ENCODE results near the gene DPEP1. TPM values are rescaled to one million over a fixed set of nuclear protein-coding genes. Genes with fewer than 3 reads are reported as not detected.

Gene DPEP1
- total RNA-seq, 2 experiments from 2014 or later: not detected

GRCh38 chr16:89605186-89605970 lies 8.1 kb upstream of the DPEP1 start:
- Mint-ChIP-seq H3K27me3 (ENCODE audit: low read depth) (no peaks in the 10 kb centered on the region), H3K4me1 (ENCODE audit: low read depth) (peaks cover 12% of the 10 kb centered on the region), H3K36me3 (ENCODE audit: low read depth) (no peaks in the 10 kb centered on the region), H3K4me3 (no peak overlapping the region), H3K9me3 (no peaks in the 10 kb centered on the region), H3K27ac (no peak overlapping the region)
- DNase-seq: no peak
- intact Hi-C loops (cut with micrococcal nuclease): no loop called here
- CTCF ChIA-PET: no interaction called here

- intact Hi-C loops (cut with micrococcal nuclease): no loop called here
- no peaks in the 10 kb centered on the region for H3K36me3 Mint-ChIP-seq (ENCODE audit: low read depth)
- H3K27ac Mint-ChIP-seq: no peak overlapping the region
- peaks cover 12% of the 10 kb centered on the region for H3K4me1 Mint-ChIP-seq (ENCODE audit: low read depth)
- DNase-seq: no peak
- no peak overlapping the region for H3K4me3 Mint-ChIP-seq
- no peaks in the 10 kb centered on the region for H3K9me3 Mint-ChIP-seq
- no peaks in the 10 kb centered on the region for H3K27me3 Mint-ChIP-seq (ENCODE audit: low read depth)
- CTCF ChIA-PET: no interaction called here
These were observed 7.4 kb upstream of the DPEP1 start for GRCh38 chr16:89606006-89606405.

- DNase-seq: no peak
- no peak overlapping the region for H3K27ac Mint-ChIP-seq
- no peaks in the 10 kb centered on the region for H3K9me3 Mint-ChIP-seq
- H3K27me3 Mint-ChIP-seq (ENCODE audit: low read depth): no peaks in the 10 kb centered on the region
- H3K4me3 Mint-ChIP-seq: no peak overlapping the region
- intact Hi-C loops (cut with micrococcal nuclease): no loop called here
- CTCF ChIA-PET: no interaction called here
- peaks cover 7% of the 10 kb centered on the region for H3K4me1 Mint-ChIP-seq (ENCODE audit: low read depth)
- H3K36me3 Mint-ChIP-seq (ENCODE audit: low read depth): no peaks in the 10 kb centered on the region
These were observed 6.0 kb upstream of the DPEP1 start for GRCh38 chr16:89607453-89607852.

GRCh38 chr16:89607937-89608740 lies 5.3 kb upstream of the DPEP1 start:
- Mint-ChIP-seq H3K9me3 (no peaks in the 10 kb centered on the region), H3K4me3 (no peak overlapping the region), H3K36me3 (ENCODE audit: low read depth) (no peaks in the 10 kb centered on the region), H3K27ac (no peak overlapping the region), H3K4me1 (ENCODE audit: low read depth) (peaks cover under 1% of the 10 kb centered on the region), H3K27me3 (ENCODE audit: low read depth) (no peaks in the 10 kb centered on the region)
- CTCF ChIA-PET: no interaction called here
- intact Hi-C loops (cut with micrococcal nuclease): no loop called here
- DNase-seq: no peak

- H3K4me3 Mint-ChIP-seq: no peak overlapping the region
- no peaks in the 10 kb centered on the region for H3K4me1 Mint-ChIP-seq (ENCODE audit: low read depth)
- no peaks in the 10 kb centered on the region for H3K9me3 Mint-ChIP-seq
- no peaks in the 10 kb centered on the region for H3K36me3 Mint-ChIP-seq (ENCODE audit: low read depth)
- H3K27me3 Mint-ChIP-seq (ENCODE audit: low read depth): no peaks in the 10 kb centered on the region
- CTCF ChIA-PET: no interaction called here
- no peak for DNase-seq
- intact Hi-C loops (cut with micrococcal nuclease): no loop called here
- H3K27ac Mint-ChIP-seq: no peak overlapping the region
These were observed 3.4 kb upstream of the DPEP1 start for GRCh38 chr16:89610108-89610453.

GRCh38 chr16:89612415-89613166 lies 851 bp upstream of the DPEP1 start:
- Mint-ChIP-seq H3K36me3 (ENCODE audit: low read depth) (no peaks in the 10 kb centered on the region), H3K9me3 (no peaks in the 10 kb centered on the region), H3K4me1 (ENCODE audit: low read depth) (peaks cover 12% of the 10 kb centered on the region), H3K27ac (no peak overlapping the region), H3K27me3 (ENCODE audit: low read depth) (no peaks in the 10 kb centered on the region), H3K4me3 (no peak overlapping the region)
- intact Hi-C loops (cut with micrococcal nuclease): no loop called here
- CTCF ChIA-PET: no interaction called here
- DNase-seq: no peak

- CTCF ChIA-PET: interaction anchor here (0.8 kb wide), 1 partner anchor 14 kb away, joined by 3 read pairs; no protein-coding TSS in a partner anchor
- no peak for DNase-seq
- Mint-ChIP-seq H3K27ac (no peak overlapping the region), H3K27me3 (ENCODE audit: low read depth) (no peaks in the 10 kb centered on the region), H3K4me1 (ENCODE audit: low read depth) (peaks cover 12% of the 10 kb centered on the region), H3K4me3 (no peak overlapping the region), H3K36me3 (ENCODE audit: low read depth) (no peaks in the 10 kb centered on the region), H3K9me3 (no peaks in the 10 kb centered on the region)
- intact Hi-C loops (cut with micrococcal nuclease): no loop called here
These were observed 565 bp downstream of the DPEP1 start for GRCh38 chr16:89613954-89614459.

- H3K4me1 Mint-ChIP-seq (ENCODE audit: low read depth): peaks cover 12% of the 10 kb centered on the region
- no peak overlapping the region for H3K4me3 Mint-ChIP-seq
- H3K9me3 Mint-ChIP-seq: no peaks in the 10 kb centered on the region
These were observed 1.7 kb downstream of the DPEP1 start for GRCh38 chr16:89615176-89615575.

GRCh38 chr16:89615596-89616090 lies 2.2 kb downstream of the DPEP1 start:
- peaks cover 12% of the 10 kb centered on the region for H3K4me1 Mint-ChIP-seq (ENCODE audit: low read depth)
- intact Hi-C loops (cut with micrococcal nuclease): no loop called here
- no peaks in the 10 kb centered on the region for H3K36me3 Mint-ChIP-seq (ENCODE audit: low read depth)
- peak; percentile 21 for DNase-seq
- no peaks in the 10 kb centered on the region for H3K27me3 Mint-ChIP-seq (ENCODE audit: low read depth)
- no peak overlapping the region for H3K27ac Mint-ChIP-seq
- CTCF ChIA-PET: interaction anchor here (0.7 to 1.1 kb wide), 3 partner anchors 13 to 770 kb away, joined by 3 read pairs; no protein-coding TSS in a partner anchor
- no peak overlapping the region for H3K4me3 Mint-ChIP-seq
- no peaks in the 10 kb centered on the region for H3K9me3 Mint-ChIP-seq

More at GRCh38 chr16:89615176-89615575, 1.7 kb downstream of the DPEP1 start:
- Mint-ChIP-seq H3K27ac (no peak overlapping the region), H3K36me3 (ENCODE audit: low read depth) (no peaks in the 10 kb centered on the region), H3K27me3 (ENCODE audit: low read depth) (no peaks in the 10 kb centered on the region)
- CTCF ChIA-PET: interaction anchor here (0.6 to 1.1 kb wide), 5 partner anchors 14 to 770 kb away, joined by 3 to 4 read pairs (median 3); no protein-coding TSS in a partner anchor
- intact Hi-C loops (cut with micrococcal nuclease): no loop called here
- no peak for DNase-seq

- DNase-seq: peak; percentile 26
- no peaks in the 10 kb centered on the region for H3K36me3 Mint-ChIP-seq (ENCODE audit: low read depth)
- intact Hi-C loops (cut with micrococcal nuclease): no loop called here
- H3K9me3 Mint-ChIP-seq: no peaks in the 10 kb centered on the region
- no peaks in the 10 kb centered on the region for H3K27me3 Mint-ChIP-seq (ENCODE audit: low read depth)
- H3K27ac Mint-ChIP-seq: peak overlapping the region; percentile 18
- CTCF ChIA-PET: no interaction called here
- peaks cover 12% of the 10 kb centered on the region for H3K4me1 Mint-ChIP-seq (ENCODE audit: low read depth)
- H3K4me3 Mint-ChIP-seq: no peak overlapping the region
These were observed 3.2 kb downstream of the DPEP1 start for GRCh38 chr16:89616623-89617022.

- no peaks in the 10 kb centered on the region for H3K9me3 Mint-ChIP-seq
- H3K4me3 Mint-ChIP-seq: no peak overlapping the region
- CTCF ChIA-PET: no interaction called here
- no peaks in the 10 kb centered on the region for H3K36me3 Mint-ChIP-seq (ENCODE audit: low read depth)
- no peak overlapping the region for H3K27ac Mint-ChIP-seq
- intact Hi-C loops (cut with micrococcal nuclease): no loop called here
- DNase-seq: no peak
- H3K4me1 Mint-ChIP-seq (ENCODE audit: low read depth): peaks cover 12% of the 10 kb centered on the region
- H3K27me3 Mint-ChIP-seq (ENCODE audit: low read depth): peaks cover 1% of the 10 kb centered on the region
These were observed 3.6 kb downstream of the DPEP1 start for GRCh38 chr16:89617036-89617435.
